ENCODE measurements around the gene SLAMF6.
"Not testable (repeated sequence)": the region's sequence is repeated elsewhere in the genome, so short reads cannot be mapped to it uniquely, and the experiment has no call there.

Gene SLAMF6
- 44.2 to 70.2 reads per million in 2 donors for total RNA-seq

GRCh38 chr1:160522622-160523345 lies at the start of gene SLAMF6:
TSS of gene SLAMF6 (minus strand) at chr1:160523255. CDS start at chr1:160523192, 63 bp downstream.
- DNase-seq: peak; percentile 18

- no peak for DNase-seq
These were observed 47.8 kb upstream of the SLAMF6 start for GRCh38 chr1:160570840-160571239.

GRCh38 chr1:160569806-160570205 lies 46.8 kb upstream of the SLAMF6 start:
- no peak for DNase-seq

- peak; percentile 44 for DNase-seq
These were observed 45.0 kb upstream of the SLAMF6 start for GRCh38 chr1:160567858-160568682.

- no peak for DNase-seq
These were observed 44.3 kb upstream of the SLAMF6 start for GRCh38 chr1:160567341-160567740.

GRCh38 chr1:160565564-160565963 lies 42.5 kb upstream of the SLAMF6 start:
- DNase-seq: no peak

GRCh38 chr1:160563230-160563629 lies 40.2 kb upstream of the SLAMF6 start:
- DNase-seq: not testable (repeated sequence)

- DNase-seq: not testable (repeated sequence)
These were observed 39.7 kb upstream of the SLAMF6 start for GRCh38 chr1:160562745-160563144.

- DNase-seq: no peak
These were observed 37.8 kb upstream of the SLAMF6 start for GRCh38 chr1:160560806-160561205.

- no peak for DNase-seq
These were observed 37.1 kb upstream of the SLAMF6 start for GRCh38 chr1:160560045-160560705.

- DNase-seq: not testable (repeated sequence)
These were observed 36.4 kb upstream of the SLAMF6 start for GRCh38 chr1:160559437-160559836.

GRCh38 chr1:160558660-160559380 lies 35.8 kb upstream of the SLAMF6 start:
- no peak for DNase-seq

- no peak for DNase-seq
These were observed 30.7 kb upstream of the SLAMF6 start for GRCh38 chr1:160553778-160554177.

GRCh38 chr1:160552425-160552824 lies 29.4 kb upstream of the SLAMF6 start:
- DNase-seq: no peak

- DNase-seq: peak; percentile 37
These were observed 27.5 kb upstream of the SLAMF6 start for GRCh38 chr1:160550572-160551034.

GRCh38 chr1:160549665-160550006 lies 26.6 kb upstream of the SLAMF6 start:
- no peak for DNase-seq

- no peak for DNase-seq
These were observed 26.1 kb upstream of the SLAMF6 start for GRCh38 chr1:160548960-160549664.

GRCh38 chr1:160548183-160548582 lies 25.1 kb upstream of the SLAMF6 start:
- DNase-seq: no peak

GRCh38 chr1:160547422-160547821 lies 24.4 kb upstream of the SLAMF6 start:
- DNase-seq: no peak

GRCh38 chr1:160546942-160547341 lies 23.9 kb upstream of the SLAMF6 start:
- no peak for DNase-seq

- DNase-seq: no peak
These were observed 21.6 kb upstream of the SLAMF6 start for GRCh38 chr1:160544647-160545046.
